GM06990 (cell line): ENCODE data around the gene RERE.

Experiments used
- DNase-seq: peaks from one replicate; pipeline ENCODE4 v3.0.0-alpha.2; 2011; ENCODE audit not compliant: insufficient read length; ENCODE audit errors: extremely low read depth
- H3K27me3 ChIP-seq: replicated peaks from 2 replicates; pipeline ENCODE4 v1.6.0; 2011; ENCODE audit warnings: low read length; ENCODE audit not compliant: control insufficient read depth, insufficient read depth
- H3K36me3 ChIP-seq: 2 replicates; pipeline ENCODE4 v1.5.1; 2011; ENCODE audit warnings: low read length; ENCODE audit not compliant: control insufficient read depth, insufficient read depth
- H3K4me3 ChIP-seq: replicated peaks from 2 replicates; pipeline ENCODE4 v1.5.1; 2011; ENCODE audit warnings: low read depth, mild to moderate bottlenecking, control low read depth, low read length
- TF ChIP-seq, protein P1 (sequence below): IDR thresholded peaks from 2 replicates; pipeline ENCODE4 v1.5.1; 2011; ENCODE audit warnings: low read length, control low read depth, mild to moderate bottlenecking, inconsistent platforms; ENCODE audit not compliant: insufficient read depth, poor library complexity, severe bottlenecking

The RERE gene

DNA sequence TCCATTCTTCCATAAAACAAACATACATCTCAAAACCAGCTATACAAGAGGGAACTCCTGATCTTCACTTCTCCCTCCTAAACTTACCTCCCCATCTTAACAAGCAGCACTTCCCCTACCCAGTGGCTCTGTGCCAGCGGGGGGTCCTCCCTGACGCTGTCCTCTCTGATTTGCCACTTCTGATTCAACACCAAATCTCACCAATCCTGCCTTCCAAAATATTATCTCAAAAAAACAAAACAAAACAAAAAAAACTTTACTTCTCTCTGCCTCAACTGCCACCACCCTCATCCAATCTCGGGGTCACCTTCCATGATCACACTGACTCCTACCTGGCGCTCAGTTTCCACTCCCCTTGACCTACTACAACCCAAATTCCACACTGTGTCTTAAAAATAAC is 426.7 kb downstream of the RERE start:
- H3K27me3 ChIP-seq = no peaks in the 10 kb centered on the region
- no peak overlapping the region for H3K4me3 ChIP-seq
- TF ChIP-seq, protein P1, sequence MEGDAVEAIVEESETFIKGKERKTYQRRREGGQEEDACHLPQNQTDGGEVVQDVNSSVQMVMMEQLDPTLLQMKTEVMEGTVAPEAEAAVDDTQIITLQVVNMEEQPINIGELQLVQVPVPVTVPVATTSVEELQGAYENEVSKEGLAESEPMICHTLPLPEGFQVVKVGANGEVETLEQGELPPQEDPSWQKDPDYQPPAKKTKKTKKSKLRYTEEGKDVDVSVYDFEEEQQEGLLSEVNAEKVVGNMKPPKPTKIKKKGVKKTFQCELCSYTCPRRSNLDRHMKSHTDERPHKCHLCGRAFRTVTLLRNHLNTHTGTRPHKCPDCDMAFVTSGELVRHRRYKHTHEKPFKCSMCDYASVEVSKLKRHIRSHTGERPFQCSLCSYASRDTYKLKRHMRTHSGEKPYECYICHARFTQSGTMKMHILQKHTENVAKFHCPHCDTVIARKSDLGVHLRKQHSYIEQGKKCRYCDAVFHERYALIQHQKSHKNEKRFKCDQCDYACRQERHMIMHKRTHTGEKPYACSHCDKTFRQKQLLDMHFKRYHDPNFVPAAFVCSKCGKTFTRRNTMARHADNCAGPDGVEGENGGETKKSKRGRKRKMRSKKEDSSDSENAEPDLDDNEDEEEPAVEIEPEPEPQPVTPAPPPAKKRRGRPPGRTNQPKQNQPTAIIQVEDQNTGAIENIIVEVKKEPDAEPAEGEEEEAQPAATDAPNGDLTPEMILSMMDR = no peak
- no peak for DNase-seq
- H3K36me3 ChIP-seq = peaks cover 1% of the 10 kb centered on the region

DNA sequence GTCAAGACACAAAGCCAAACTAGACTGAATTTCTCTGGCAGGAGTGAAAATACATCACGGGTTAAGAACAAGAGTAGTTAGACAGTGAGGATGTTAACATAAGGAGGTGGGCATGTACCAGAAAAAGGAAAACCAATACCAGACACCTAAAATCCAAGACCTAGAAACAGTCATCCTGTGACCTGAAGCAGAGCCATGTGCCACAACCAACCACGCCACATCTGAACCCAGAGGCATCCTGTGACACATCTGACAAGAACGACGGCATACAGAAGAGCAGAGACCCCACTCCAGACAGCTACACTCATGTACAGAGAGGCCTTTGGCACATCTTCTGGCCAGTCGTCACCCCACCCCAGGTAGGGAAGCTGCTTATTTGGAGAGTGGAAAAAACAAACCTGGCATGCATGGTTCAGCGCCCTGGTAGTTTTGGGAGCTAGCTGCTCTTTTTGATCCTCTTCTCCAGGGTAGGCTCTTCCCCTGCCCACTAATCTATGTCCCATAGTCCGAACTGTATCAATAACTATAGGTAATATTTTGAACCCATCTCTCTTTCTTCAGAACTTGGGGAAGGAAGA is 427.4 kb downstream of the RERE start:
- TF ChIP-seq, protein P1 = no peak
- no peak overlapping the region for H3K4me3 ChIP-seq
- peaks cover 1% of the 10 kb centered on the region for H3K36me3 ChIP-seq

DNA sequence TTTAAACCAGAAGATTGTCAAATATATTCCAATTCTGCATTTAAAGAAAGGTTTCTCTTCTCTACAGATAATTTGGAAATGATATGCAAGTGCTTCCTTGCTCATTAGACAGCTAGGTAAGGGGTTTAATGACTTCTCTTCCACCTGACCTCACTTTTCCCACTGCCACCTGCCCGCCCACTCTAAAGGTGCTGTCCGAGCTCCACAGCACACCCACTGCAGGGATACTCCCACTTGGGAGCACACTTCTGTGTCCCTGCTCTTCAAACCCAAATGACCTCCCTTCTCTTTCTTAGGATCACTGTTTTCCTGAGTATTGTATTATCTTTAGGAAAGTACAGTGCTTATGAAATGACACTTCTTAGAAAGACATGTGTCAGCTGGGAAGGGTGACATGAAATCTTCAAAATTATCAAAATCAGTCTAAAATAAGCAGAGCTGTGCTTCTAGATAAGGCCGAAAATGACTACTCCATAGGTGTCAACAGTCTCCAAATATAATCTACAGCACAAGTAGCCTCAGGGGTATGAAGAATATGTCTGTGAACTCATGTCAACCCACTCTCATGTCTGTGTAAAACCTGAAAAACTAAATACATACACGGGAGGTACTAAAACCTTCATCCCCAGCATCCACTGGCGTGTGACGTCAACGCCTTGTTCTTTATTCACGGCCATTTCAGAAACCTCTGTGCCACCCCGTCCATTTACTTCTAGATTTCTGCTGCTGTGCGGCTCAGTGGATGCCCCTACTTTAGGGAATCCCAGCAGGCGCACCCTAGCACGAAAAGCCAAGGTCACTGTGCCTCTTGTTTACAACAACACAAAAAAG is 428.5 kb downstream of the RERE start:
- H3K4me3 ChIP-seq = no peak overlapping the region
- no peaks in the 10 kb centered on the region for H3K27me3 ChIP-seq
- TF ChIP-seq, protein P1 = no peak
- peaks cover 1% of the 10 kb centered on the region for H3K36me3 ChIP-seq
- DNase-seq = no peak

More for the DNA sequence above, 427.4 kb downstream of the RERE start:
- H3K27me3 ChIP-seq = no peaks in the 10 kb centered on the region
- DNase-seq = no peak

DNA sequence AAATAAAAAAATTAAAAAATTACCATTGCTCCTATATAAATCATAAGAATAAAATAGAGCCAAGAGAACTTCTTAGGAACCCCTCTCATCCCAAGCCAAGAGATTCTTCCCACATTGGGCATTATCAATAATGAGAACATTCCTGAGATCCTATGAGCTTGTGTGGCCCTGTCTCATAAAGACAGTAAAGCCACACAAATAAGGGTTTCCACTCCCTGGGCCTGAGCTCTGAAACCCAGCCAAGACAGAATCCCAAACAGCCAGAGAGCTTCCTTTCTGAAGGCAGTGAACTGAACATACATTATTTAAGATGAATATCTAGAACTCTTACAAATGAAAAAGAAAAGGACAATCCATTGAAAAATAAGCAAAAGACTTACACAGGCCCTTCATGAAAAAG is 431.2 kb downstream of the RERE start:
- TF ChIP-seq, protein P1 = no peak
- Histone ChIP-seq H3K36me3 (peaks cover 3% of the 10 kb centered on the region), H3K4me3 (no peak overlapping the region), H3K27me3 (no peaks in the 10 kb centered on the region)
- DNase-seq = no peak

DNA sequence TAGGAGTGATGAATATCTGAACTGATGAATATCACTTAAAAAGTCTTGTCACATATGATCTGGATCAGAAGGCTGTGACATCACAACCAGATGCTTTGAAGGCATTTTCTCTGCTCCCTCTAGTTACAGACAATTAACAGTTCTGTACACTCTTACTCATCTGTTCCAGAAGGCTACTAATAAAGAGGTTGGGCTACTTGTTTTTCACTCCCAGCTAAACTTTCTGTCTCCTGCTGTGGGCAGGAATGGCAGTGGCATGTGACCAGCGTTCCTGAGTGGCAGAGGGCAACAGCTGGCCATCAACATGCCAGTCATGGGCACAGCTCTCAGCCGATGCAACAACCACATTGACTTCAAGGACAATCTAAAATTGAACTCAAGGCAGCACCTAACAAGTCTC is 432.9 kb downstream of the RERE start:
- H3K36me3 ChIP-seq = peaks cover 3% of the 10 kb centered on the region; the same call in 1 of the 2 replicates
- TF ChIP-seq, protein P1 = no peak
- no peaks in the 10 kb centered on the region for H3K27me3 ChIP-seq
- no peak overlapping the region for H3K4me3 ChIP-seq
- no peak for DNase-seq
